NCI-H524 (cell line): ENCODE measurements around the gene FNBP1.

Experiments
- DNase-seq, 2 experiments: peaks; one replicate each; lab custom pipeline; 2025; lab: John Stamatoyannopoulos, UW

Gene FNBP1

DNA sequence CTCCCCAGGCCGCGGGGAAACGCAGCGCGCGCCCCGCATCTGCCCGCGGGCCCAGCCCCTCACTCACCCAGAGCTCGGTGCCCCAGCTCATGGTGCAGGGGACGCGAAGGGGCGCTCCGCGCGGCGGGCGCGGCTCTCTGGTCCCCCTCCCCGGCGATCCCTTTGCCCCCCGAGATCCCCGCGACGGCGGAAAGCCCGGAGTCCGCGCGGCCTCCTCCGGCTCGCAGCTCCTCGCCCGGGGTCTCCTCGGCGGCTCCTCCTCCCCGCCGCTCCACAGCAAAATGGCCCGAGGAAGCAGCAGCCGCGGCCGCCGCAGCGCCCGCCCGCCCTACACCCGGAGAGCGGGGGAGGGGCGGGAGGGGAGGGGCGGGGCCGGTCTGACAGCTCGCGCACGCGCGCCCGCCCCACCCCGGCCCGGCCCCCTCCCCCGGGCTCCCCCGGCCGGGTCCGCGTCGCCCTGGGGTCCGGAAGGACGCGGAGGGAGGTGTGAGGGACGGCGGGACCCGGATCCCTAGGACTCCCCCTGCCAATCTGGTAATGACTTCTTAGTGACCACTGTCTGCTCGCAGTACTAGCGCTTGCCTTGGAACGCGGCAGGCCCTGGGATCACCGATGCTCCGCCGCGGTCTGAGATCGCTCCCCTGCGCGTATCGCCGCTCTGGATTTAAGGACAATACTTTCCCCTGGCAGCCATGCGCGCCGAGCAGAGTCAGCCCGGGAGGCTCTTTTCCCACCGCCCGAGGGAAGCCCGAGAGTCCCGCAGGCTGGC is at the start of gene FNBP1:
Gene FNBP1 (minus strand): TSS at position 305 of the 769 bp plus-strand sequence. CDS start 214 bp downstream, at position 91.
- peak; percentile 73 to 89 for DNase-seq

GRCh38 chr9:130090915-130091314 is 47.9 kb upstream of the FNBP1 start:
- no peak for DNase-seq

DNA sequence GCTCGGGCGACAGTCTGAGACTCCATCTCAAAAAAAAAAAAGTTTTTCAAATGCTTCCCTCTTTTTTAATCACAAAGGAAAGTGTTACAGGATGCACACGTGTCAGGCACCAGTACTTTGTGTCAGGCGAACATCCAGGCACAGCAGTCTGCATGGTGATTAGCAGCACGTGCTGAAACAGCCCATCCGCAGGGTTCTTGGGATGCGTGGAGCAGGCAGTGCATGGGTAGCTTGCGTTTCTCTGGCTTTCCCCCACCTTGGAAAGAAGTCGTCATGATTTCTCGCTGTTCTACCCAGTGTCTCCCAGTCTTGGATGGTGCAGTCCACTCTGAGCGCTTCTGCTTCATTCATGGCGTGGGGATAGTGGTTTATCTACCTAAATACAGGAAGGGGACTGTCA is 46.2 kb upstream of the FNBP1 start:
- DNase-seq = no peak

- DNase-seq = no peak
These were observed 45.1 kb upstream of the FNBP1 start for GRCh38 chr9:130088051-130088450.

DNA sequence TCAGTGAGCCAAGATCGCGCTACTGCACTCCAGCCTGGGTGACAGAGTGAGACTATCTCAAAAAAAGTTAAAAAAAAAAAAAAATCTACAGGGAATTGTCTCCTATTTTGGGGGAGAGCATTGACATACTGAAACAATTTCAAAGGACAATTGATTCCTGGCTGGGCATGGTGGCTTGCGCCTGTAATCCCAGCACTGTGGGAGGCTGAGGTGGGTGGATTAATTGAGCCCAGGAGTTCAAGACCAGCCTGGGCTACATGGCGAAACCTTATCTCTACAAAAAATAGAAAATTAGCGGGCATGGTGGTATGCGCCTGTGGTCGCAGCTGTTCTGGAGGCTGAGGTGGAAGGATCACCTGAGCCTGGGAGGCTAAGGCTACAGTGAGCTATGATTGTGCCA is 41.3 kb upstream of the FNBP1 start:
- DNase-seq = no peak

GRCh38 chr9:130078547-130078946 is 35.6 kb upstream of the FNBP1 start:
- no peak for DNase-seq

DNA sequence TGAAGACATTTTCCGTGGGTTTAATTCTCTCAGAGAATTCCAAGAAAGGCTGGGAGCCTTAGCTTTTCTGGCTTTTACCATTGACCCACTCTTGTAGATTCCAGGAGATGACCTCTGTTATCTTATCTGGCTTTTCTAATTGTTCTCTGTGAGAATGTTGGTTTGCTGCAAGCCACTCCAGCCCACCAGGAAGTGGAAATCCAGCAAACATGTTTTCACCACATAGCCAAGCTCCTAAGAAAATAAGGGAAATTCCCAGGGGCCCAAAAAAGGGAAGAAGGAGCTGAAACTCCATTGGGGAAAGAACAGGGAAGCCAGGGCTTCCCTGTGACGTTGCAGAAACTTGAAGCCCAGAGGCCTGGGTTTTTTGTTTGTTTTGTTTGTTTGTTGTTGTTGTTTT is 30.4 kb upstream of the FNBP1 start:
- no peak for DNase-seq

DNA sequence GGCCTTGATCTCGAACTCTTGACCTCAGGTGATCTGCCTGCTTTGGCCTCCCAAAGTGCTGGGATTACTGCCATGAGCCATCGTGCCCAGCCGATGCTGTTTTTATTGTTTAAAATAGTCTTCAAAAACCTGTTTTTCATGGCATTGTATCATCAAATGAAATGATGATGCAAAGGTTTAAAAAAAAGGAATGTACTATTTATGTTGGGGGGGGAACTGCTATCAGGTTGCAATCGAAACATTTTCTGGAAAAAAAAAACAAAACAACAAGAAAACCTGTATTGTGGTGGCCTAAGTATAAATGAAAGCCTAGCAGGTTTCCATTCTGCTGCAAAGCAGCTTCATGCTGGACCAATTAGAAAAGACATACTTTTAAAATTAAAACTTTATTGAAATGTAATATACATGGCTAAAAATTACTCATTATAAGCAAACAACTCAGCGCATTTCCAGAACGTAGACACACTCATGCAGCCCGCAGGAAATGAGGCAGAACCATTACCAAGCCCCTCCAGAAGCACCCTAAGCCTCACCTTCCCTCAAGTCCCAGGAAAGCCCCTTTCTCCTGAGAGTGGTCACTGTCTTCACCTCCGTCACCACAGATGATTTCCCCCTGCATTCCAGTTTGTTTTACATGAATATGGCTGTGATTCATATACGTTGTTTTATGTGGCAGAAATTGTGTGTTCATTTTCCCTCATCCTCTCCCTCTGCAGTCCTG is 29.7 kb upstream of the FNBP1 start:
- DNase-seq = no peak

GRCh38 chr9:130069048-130069447 is 26.1 kb upstream of the FNBP1 start:
- no peak for DNase-seq

DNA sequence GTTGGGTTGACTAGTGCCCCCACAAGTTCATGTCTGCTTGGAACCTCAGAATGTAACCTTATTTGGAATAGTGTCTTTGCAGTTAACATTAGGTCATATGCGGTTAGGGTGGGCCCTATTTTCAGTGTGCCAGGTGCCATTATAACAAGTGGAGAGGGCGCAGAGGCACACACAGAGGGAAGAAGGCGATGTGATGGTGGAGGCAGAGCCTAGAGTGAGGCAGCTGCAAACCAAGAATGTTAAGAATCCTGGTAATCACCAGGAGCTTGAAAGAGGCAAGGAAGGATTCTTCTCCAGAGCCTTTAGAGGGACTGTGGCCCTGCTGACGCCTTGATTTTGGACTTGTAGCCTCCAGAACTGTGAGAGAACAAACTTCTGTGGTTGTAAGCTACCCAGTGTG is 21.6 kb upstream of the FNBP1 start:
- DNase-seq = no peak

GRCh38 chr9:130062750-130063149 is 19.8 kb upstream of the FNBP1 start:
- no peak for DNase-seq

DNA sequence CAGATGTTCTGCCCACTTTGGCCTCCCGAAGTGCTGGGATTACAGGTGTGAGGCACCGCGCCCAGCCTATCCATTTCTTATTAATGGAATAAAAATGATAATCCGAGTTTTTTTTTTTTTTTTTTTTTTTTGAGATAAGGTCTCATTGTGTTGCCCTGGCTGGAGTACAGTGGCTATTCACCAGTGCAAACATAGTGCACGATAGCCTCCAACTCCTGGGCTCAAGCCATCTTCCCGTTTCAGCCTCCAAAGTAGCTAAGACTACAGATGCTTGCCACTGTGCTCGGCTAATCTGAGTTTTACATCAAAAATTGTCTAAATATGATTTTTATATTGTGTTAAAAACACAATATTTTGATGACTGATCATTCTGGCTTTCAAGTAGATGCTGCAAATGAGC is 17.3 kb upstream of the FNBP1 start:
- DNase-seq = no peak

DNA sequence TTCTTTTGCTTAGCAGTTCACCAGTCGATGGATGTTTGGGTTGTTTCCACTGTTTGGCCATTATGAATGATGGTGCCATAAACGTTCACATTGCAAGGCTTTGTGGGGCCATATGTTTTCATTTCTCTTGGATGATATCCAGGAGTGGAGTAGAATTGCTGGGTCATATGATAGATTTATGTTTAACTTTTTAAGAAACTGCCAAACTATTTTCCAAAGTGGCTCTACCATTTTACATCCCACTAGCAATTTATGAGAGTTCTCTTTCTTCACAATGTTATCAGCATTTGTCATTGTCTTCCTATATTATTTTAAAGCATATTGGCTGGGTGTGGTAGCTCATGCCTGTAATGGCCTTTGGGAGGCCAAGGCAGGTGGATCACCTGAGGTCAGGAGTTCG is 15.9 kb upstream of the FNBP1 start:
- DNase-seq = no peak

DNA sequence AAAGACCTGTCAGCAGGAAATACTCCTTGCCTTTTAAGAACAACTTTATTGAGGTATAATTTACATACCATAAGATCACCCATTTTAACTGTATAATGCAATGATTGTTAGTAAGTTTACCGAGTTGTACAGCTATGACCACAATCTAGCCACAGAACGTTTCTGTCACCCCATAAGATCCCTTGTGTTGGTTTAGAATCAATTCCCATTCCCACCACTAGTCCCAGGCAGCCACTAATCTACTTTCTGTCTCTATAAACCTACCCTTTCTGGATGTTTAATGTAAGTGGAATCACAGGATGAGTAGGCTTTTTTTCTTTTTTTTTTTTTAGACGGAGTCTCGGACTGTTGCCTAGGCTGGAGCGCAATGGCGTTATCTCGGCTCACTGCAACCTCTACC is 15.2 kb upstream of the FNBP1 start:
- DNase-seq = no peak

DNA sequence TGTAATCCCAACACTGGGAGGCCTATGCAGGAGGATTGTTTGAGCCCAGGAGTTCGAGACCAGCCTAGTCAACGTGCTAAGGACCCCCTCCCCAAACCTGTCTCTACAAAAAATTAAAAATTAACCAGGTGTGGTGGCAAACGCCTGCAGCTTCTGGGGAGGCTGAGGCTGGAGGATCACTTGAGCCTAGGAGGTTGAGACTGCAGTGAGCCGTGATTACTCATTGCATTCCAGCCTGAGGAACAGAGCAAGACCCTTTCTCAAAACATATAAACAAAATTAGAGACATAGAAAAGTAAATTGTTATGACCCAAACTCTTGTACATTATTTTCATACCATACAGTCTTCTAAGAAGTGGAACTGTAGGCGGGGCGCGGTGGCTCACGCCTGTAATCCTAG is 11.8 kb upstream of the FNBP1 start:
- no peak for DNase-seq

- no peak for DNase-seq
These were observed 11.4 kb upstream of the FNBP1 start for GRCh38 chr9:130054325-130054786.

- DNase-seq = peak; percentile 30 to 67
These were observed 10.7 kb upstream of the FNBP1 start, which contains the start of gene GPR107 for GRCh38 chr9:130053504-130054324. GPR107 (plus strand) TSS chr9:130053906; CDS start chr9:130053933, 27 bp downstream.

- no peak for DNase-seq
These were observed 10.1 kb upstream of the FNBP1 start for GRCh38 chr9:130053109-130053503.

DNA sequence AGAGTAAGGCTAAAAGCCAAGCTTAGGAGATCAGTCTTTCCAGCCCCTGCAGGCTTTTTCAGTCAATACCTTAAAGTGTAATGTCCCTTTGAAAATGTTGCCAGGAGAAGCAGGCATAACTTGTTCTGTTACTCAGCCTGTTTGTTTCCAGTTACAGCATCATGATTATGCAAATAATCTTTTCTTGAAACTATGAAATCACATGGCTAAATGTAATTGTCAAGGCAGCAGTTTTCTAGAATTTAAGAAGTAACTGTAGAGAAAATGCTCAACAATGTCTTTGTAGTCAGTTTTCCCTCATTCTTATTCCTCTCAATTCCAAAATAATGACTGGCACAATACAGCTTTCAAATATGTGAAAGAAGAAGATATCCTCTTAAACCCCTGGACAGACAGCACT is 8.9 kb upstream of the FNBP1 start:
- no peak for DNase-seq

DNA sequence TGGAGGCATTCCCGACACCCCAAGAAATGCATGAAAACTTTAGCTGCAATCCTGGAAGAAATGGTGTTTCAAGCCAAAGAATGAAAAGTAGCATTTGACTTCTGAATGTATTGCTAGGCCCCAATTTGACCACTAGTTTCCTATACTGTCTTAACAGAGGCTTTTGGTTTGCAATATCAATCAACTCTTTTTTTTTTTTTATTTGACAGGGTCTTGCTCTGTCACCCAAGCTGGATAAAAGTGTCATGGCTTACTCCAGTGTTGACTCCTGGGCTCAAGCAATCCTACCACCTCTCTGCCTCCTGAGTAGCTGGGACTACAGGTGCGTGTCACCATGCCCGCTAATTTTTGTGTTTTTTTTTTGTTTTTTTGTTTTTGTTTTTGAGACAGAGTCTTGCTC is 7.5 kb upstream of the FNBP1 start:
- no peak for DNase-seq

DNA sequence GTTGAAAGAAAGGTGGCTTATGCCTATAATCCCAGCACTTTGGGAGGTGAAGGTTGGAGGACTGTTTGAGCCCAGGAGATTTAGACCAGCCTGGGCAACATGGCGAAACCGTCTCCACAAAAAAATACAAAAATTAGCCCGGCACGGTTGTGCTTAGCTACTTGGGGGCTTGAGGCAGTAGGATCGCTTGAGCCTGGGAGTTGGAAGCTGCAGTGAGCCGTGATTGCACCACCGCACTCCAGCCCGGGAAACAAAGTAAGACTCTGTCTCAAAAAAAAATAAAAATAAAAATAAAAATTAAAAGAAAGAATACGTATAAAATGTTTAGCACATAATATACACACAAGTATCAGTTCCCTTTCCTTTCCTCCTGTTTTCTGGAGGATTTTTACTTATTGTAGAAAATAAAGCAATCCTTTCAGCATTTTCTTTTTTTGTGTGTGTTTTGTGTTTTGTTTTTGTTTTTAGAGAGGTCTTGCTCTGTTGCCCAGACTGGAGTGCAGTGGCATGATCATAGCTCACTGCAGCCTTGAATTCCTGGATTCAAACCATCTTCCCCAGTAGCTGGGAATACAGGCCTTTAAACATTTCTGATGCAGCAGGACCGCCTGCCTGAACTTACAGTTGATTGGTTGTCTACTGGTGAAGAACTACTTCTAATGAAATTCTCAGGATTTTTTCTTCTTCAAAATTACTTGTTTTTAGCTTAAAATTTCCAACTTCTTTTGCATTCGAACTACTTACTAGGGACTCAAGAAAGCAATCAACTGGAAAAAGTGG is 6.6 kb upstream of the FNBP1 start:
- DNase-seq = no peak
